ENCODE measurements around the gene ADGRL3.
"Not testable (repeated sequence)": the region's sequence is repeated elsewhere in the genome, so short reads cannot be mapped to it uniquely, and the experiment has no call there.

The ADGRL3 gene

GRCh38 chr4:61924131-61924530, 724.0 kb downstream of the ADGRL3 start:
- no peak for DNase-seq

- DNase-seq = no peak
Measured at GRCh38 chr4:61933527-61933926, 733.4 kb downstream of the ADGRL3 start.

- no peak for DNase-seq
Measured at GRCh38 chr4:61934198-61934597, 734.1 kb downstream of the ADGRL3 start.

GRCh38 chr4:61938250-61938846, 738.2 kb downstream of the ADGRL3 start:
- DNase-seq = no peak

GRCh38 chr4:61950625-61951024, 750.5 kb downstream of the ADGRL3 start:
- no peak for DNase-seq

GRCh38 chr4:61953386-61953785, 753.3 kb downstream of the ADGRL3 start:
- no peak for DNase-seq

GRCh38 chr4:61958591-61958990, 758.5 kb downstream of the ADGRL3 start:
- DNase-seq = no peak

- no peak for DNase-seq
Measured at GRCh38 chr4:61959087-61959486, 759.0 kb downstream of the ADGRL3 start.

GRCh38 chr4:61984260-61984909, 784.3 kb downstream of the ADGRL3 start:
- no peak for DNase-seq

GRCh38 chr4:61985426-61985825, 785.3 kb downstream of the ADGRL3 start:
- peak in 1 of 2 experiments; percentile 29 for DNase-seq

- not testable (repeated sequence) for DNase-seq
Measured at GRCh38 chr4:61986929-61987328, 786.8 kb downstream of the ADGRL3 start.

- DNase-seq = peak; percentile 81 to 87
Measured at GRCh38 chr4:61992351-61992750, 792.2 kb downstream of the ADGRL3 start.

GRCh38 chr4:61994036-61994435, 793.9 kb downstream of the ADGRL3 start:
- DNase-seq = no peak

- no peak for DNase-seq
Measured at GRCh38 chr4:61995717-61996340, 795.7 kb downstream of the ADGRL3 start.

- no peak for DNase-seq
Measured at GRCh38 chr4:61996943-61997342, 796.8 kb downstream of the ADGRL3 start.

GRCh38 chr4:61997831-61998230, 797.7 kb downstream of the ADGRL3 start:
- no peak for DNase-seq

- no peak for DNase-seq
Measured at GRCh38 chr4:62003695-62004094, 803.6 kb downstream of the ADGRL3 start.

- no peak for DNase-seq
Measured at GRCh38 chr4:62004881-62005280, 804.8 kb downstream of the ADGRL3 start.

- DNase-seq = no peak
Measured at GRCh38 chr4:62006108-62006507, 806.0 kb downstream of the ADGRL3 start.

- DNase-seq = no peak
Measured at GRCh38 chr4:62015043-62015739, 815.1 kb downstream of the ADGRL3 start.

- no peak for DNase-seq
Measured at GRCh38 chr4:62018537-62018936, 818.4 kb downstream of the ADGRL3 start.

- no peak for DNase-seq
Measured at GRCh38 chr4:62023633-62024032, 823.5 kb downstream of the ADGRL3 start.

- DNase-seq = no peak
Measured at GRCh38 chr4:62028745-62029144, 828.6 kb downstream of the ADGRL3 start.

GRCh38 chr4:62030958-62031357, 830.8 kb downstream of the ADGRL3 start:
- no peak for DNase-seq
